Brain microvascular endothelial cell (primary cell): ENCODE measurements around the gene WASF2.
A peak's percentile ranks its signal among the peaks of the same experiment; 100 is the strongest.
"Not testable (repeated sequence)": the region's sequence is repeated elsewhere in the genome, so short reads cannot be mapped to it uniquely, and the experiment has no call there.

Experiments used
- DNase-seq: peaks from one replicate; pipeline ENCODE4 v3.0.0-alpha.2; 2020
- H3K27ac ChIP-seq: fragments of 250-450 bp; sonication (Bioruptor Pico); 2 replicates; pipeline ENCODE4 v1.5.1; 2020; ENCODE audit warnings: mild to moderate bottlenecking, moderate library complexity
- H3K27me3 ChIP-seq: fragments of 250-450 bp; sonication (Bioruptor Pico); replicated peaks from 2 replicates; pipeline ENCODE4 v1.5.1; 2020; ENCODE audit warnings: mild to moderate bottlenecking
- H3K36me3 ChIP-seq: fragments of 250-450 bp; sonication (Bioruptor Pico); replicated peaks from 2 replicates; pipeline ENCODE4 v1.5.1; 2020; ENCODE audit warnings: mild to moderate bottlenecking
- H3K4me3 ChIP-seq: 2 replicates; pipeline ENCODE4 v1.5.1; 2011; ENCODE audit warnings: low read depth, mild to moderate bottlenecking, control low read depth, low read length, moderate library complexity
- CTCF ChIP-seq: IDR thresholded peaks from 2 replicates; pipeline ENCODE4 v1.5.1; 2011; ENCODE audit warnings: low read depth, mild to moderate bottlenecking, moderate library complexity, low read length, control low read depth, inconsistent platforms; ENCODE audit errors: missing control alignments
- in situ Hi-C: cut with HindIII; loops from 2 replicates; pipeline ENCODE4 v1.10.0; 2017; ENCODE audit warnings: low sequenced_read_pairs, low pct_ligation_motif_present

The WASF2 gene

GRCh38 chr1:27410709-27411108 is 79.3 kb downstream of the WASF2 start:
- no peak for DNase-seq
- H3K4me3 ChIP-seq: no peak overlapping the region
- in situ Hi-C loops: loop anchor here (25.0 kb wide), 1 partner anchor 152 kb away; no protein-coding TSS in a partner anchor
- TF ChIP-seq CTCF: no peak
- H3K36me3 ChIP-seq: peaks cover 75% of the 10 kb centered on the region
- no peaks in the 10 kb centered on the region for H3K27me3 ChIP-seq
- H3K27ac ChIP-seq: no peak overlapping the region

GRCh38 chr1:27409669-27410068 is 80.3 kb downstream of the WASF2 start:
- Histone ChIP-seq H3K27ac (no peak overlapping the region), H3K27me3 (no peaks in the 10 kb centered on the region), H3K4me3 (no peak overlapping the region), H3K36me3 (peaks cover 65% of the 10 kb centered on the region)
- TF ChIP-seq CTCF: no peak
- DNase-seq: no peak
- in situ Hi-C loops: loop anchor here (25.0 kb wide), 1 partner anchor 153 kb away; no protein-coding TSS in a partner anchor

- in situ Hi-C loops: loop anchor here (25.0 kb wide), 1 partner anchor 154 kb away; no protein-coding TSS in a partner anchor
- TF ChIP-seq CTCF: no peak
- H3K27me3 ChIP-seq: no peaks in the 10 kb centered on the region
- no peak overlapping the region for H3K4me3 ChIP-seq
- DNase-seq: no peak
- H3K36me3 ChIP-seq: peaks cover 49% of the 10 kb centered on the region
- H3K27ac ChIP-seq: no peak overlapping the region
Measured at GRCh38 chr1:27408151-27408550, 81.8 kb downstream of the WASF2 start.

GRCh38 chr1:27406791-27407190 is 83.2 kb downstream of the WASF2 start:
- DNase-seq, H3K4me3 ChIP-seq, H3K27me3 ChIP-seq, H3K27ac ChIP-seq: not testable (repeated sequence)
- in situ Hi-C loops: loop anchor here (25.0 kb wide), 1 partner anchor 156 kb away; no protein-coding TSS in a partner anchor
- H3K36me3 ChIP-seq: peaks cover 37% of the 10 kb centered on the region

- Histone ChIP-seq H3K27me3 (no peaks in the 10 kb centered on the region), H3K27ac (no peak overlapping the region), H3K4me3 (no peak overlapping the region), H3K36me3 (peaks cover 33% of the 10 kb centered on the region)
- no peak for DNase-seq
- in situ Hi-C loops: loop anchor here (25.0 kb wide), 1 partner anchor 156 kb away; no protein-coding TSS in a partner anchor
- no peak for TF ChIP-seq CTCF
Measured at GRCh38 chr1:27406362-27406680, 83.6 kb downstream of the WASF2 start.

- H3K4me3 ChIP-seq, H3K27me3 ChIP-seq, H3K27ac ChIP-seq, DNase-seq: not testable (repeated sequence)
- in situ Hi-C loops: loop anchor here (25.0 kb wide), 1 partner anchor 157 kb away; no protein-coding TSS in a partner anchor
- H3K36me3 ChIP-seq: peaks cover 29% of the 10 kb centered on the region
Measured at GRCh38 chr1:27405598-27406361, 84.2 kb downstream of the WASF2 start.

- peak; percentile 42 for DNase-seq
- peaks cover 22% of the 10 kb centered on the region for H3K36me3 ChIP-seq
- H3K27me3 ChIP-seq: no peaks in the 10 kb centered on the region
- no peak overlapping the region for H3K4me3 ChIP-seq
- TF ChIP-seq CTCF: peak; percentile 15
- in situ Hi-C loops: loop anchor here (25.0 kb wide), 1 partner anchor 157 kb away; no protein-coding TSS in a partner anchor
- no peak overlapping the region for H3K27ac ChIP-seq
Measured at GRCh38 chr1:27405074-27405473, 84.9 kb downstream of the WASF2 start.
